GM12875 (cell line): ENCODE data around the gene TPD52L1.

Experiments used
- H3K4me3 ChIP-seq: one replicate; pipeline ENCODE4 v1.5.1; 2011; ENCODE audit warnings: low read depth, low read length, control low read depth
- CTCF ChIP-seq: IDR thresholded peaks from 2 replicates; pipeline ENCODE4 v1.5.1; 2011; ENCODE audit warnings: low read depth, mild to moderate bottlenecking, control low read depth, inconsistent platforms, low read length, moderate library complexity, borderline replicate concordance; ENCODE audit not compliant: insufficient read depth

Gene TPD52L1

GRCh38 chr6:125245523-125246264 lies 92.1 kb downstream of the TPD52L1 start:
- TF ChIP-seq CTCF, result no peak
- no peak overlapping the region for H3K4me3 ChIP-seq

DNA sequence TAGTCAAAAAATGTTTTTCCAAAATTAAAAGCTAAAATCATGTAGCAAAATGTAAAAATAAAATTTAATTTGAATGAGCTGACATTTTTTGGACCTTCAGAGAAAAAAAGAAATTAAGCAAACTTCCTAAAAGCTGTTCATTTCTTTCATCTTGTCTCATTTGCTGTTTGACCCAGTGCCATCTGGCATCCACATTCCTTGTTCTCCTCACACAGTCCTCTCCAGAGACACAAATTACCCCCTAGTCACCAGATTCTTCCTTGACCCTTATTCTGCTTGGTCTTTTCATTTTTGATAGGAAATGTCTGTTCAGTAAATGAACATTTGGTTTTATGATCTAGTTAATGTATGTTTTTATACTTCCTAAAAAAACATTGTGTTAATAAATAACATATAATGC lies 93.0 kb downstream of the TPD52L1 start:
- no peak overlapping the region for H3K4me3 ChIP-seq
- no peak for TF ChIP-seq CTCF

DNA sequence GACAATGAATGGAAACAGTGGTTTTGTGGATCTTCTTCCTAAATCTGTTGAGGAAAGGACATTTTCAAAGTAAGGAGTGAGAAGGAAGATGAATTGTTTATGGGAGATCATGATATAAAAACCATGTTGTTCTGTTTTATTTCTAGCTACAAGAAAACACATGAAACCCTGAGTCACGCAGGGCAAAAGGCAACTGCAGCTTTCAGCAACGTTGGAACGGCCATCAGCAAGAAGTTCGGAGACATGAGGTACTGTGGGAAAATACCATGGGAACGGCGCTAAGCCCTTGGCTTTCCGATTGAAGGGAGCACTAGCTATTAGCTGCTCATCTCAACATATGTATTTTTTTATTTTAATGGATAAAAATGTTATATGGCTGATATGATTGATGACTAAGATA lies 94.6 kb downstream of the TPD52L1 start:
- TF ChIP-seq CTCF, result no peak
- H3K4me3 ChIP-seq, result no peak overlapping the region

DNA sequence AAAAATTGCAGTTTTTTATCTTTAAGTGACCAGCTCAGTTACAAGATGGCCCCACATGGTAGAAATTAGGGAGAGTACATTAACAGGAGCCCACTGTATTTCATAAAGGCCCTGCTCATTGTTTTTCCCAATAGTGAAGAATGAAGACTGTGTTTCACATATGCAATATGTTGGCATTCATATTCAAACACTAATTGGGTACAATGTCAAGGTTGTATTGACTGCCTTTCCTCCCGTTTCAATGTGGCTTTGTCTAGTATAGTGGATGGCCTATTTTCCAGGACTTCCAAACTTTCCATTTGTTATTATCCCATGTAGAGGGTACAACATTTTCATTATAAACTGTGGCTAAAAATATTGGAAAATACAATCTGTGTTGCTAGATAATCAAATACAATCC lies 96.9 kb downstream of the TPD52L1 start:
- TF ChIP-seq CTCF, result no peak

DNA sequence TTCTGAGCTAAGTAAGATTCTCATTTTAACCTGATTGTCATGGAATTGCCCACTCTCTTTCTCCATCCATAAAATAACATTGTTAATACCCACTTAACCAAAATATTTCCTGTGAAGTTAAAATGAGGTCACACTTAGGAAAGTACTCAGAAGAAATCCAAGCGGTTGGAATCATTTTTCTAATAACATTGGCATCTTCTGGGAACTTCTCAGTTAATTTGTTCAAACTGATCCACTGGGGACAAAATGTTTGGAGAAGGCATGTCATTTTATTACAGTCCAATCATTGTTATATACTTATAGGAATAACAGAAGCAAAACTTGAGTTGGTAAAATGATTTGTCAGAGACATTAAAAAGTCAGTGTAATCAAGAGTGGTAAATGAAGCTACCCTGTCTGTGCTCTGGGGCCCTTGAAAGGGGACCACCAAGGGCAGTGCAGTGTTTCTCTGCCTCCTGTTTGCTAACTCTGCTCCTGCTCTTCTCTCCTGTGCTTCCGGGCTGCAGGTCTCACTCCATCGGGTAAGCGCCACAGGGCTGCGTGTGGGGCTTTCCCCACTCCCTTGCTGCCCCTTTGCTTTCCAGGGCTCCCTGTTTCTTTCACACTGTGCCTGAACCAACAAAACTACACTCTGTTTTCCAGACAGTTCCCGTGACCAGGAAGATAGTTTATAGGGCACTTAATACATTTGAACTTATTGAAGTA lies 98.1 kb downstream of the TPD52L1 start:
- TF ChIP-seq CTCF, result no peak
- H3K4me3 ChIP-seq, result no peak overlapping the region

More for the DNA sequence above, 96.9 kb downstream of the TPD52L1 start:
- H3K4me3 ChIP-seq, result no peak overlapping the region

DNA sequence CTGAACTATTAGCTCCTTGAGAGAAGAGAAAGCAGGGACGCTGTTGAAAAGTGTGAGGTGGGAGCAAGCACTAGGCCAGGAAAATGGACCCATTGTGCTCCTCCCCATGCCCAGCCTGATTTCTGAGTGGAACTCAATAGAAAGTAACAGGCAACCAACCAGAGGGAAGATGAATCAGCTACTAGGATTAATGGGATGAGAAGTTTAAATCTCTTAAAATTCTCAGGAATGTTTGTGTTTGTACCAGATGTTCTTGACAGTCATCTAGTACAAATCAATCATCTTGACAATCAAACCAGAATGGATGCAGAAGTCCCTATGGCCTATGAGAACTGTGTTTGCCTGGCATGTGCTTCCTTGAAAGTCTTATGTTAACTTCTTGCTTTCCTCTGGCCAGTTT lies 99.3 kb downstream of the TPD52L1 start:
- TF ChIP-seq CTCF, result no peak
- no peak overlapping the region for H3K4me3 ChIP-seq

DNA sequence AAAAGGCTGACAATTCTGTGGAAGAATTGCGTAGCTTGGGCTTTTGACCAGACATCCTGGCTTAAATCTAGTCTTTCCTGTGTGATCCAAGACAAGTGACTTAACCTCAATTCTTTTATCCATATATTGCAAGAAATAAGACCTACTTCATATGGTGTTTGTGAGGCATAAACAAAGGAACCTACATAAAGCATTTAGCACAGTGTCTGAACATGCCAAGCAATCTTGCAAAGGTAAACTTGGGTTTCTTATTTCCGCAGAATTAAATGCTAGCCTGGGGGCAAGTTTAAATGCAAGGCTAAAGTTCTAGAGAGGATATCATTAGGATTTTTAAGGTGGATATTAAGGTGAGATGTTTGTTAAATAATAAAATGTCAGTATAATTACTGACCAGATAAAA lies 100.3 kb downstream of the TPD52L1 start:
- H3K4me3 ChIP-seq, result no peak overlapping the region
- no peak for TF ChIP-seq CTCF
